Stomach smooth muscle (tissue), 2 donors: Measurements from ENCODE around the gene IFT74.

Source experiments
- H3K27ac ChIP-seq: one replicate; pipeline ENCODE4 v1.7.0; 2013; ENCODE audit warnings: mild to moderate bottlenecking, low read length, inconsistent platforms
- H3K27me3 ChIP-seq, 2 donors: one replicate each; pipeline ENCODE4 v1.7.0; 2013; ENCODE audit warnings: low read length in 2 of 2; ENCODE audit not compliant: insufficient read depth in 2 of 2, control insufficient read depth in 1 of 2
- H3K36me3 ChIP-seq, 2 donors: one replicate each; pipeline ENCODE4 v1.7.0; 2013; ENCODE audit warnings: low read length in 2 of 2; ENCODE audit not compliant: control insufficient read depth in 2 of 2, insufficient read depth in 2 of 2
- H3K4me1 ChIP-seq: one replicate; pipeline ENCODE4 v1.7.0; 2013; ENCODE audit warnings: low read length; ENCODE audit not compliant: control insufficient read depth, insufficient read depth
- H3K4me3 ChIP-seq, 2 donors: one replicate each; pipeline ENCODE4 v1.7.0; 2013; ENCODE audit warnings: low read length in 2 of 2
- H3K9ac ChIP-seq, 2 donors: one replicate each; pipeline ENCODE4 v1.7.0; 2013; ENCODE audit warnings: low read length in 2 of 2, mild to moderate bottlenecking in 1 of 2
- H3K9me3 ChIP-seq, 2 donors: one replicate each; pipeline ENCODE4 v1.7.0; 2013; ENCODE audit warnings: low read length in 2 of 2; ENCODE audit not compliant: control insufficient read depth in 2 of 2
- donor health status: healthy.
- donor health status: Pancreatic carcinoma.

The IFT74 gene

DNA sequence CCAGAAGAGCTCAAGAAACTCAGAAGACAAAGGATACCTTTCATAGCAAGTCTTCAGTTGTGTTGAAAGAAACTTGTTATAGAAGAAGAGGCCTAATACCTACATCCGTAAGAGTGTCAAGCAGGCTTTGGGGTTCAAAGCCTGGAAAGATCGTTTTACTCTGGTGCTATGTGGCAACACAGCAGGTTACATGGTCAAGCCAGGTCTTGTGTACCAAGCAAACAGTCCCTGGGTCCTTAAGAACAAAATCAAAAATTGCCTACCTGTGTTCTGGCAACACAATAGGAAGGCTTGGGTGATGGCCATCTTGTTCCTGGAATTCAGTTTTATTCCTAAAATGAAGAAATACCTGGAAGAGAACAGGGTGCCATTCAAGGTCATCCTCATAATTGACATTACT, 81.3 kb downstream of the IFT74 start:
- Histone ChIP-seq H3K4me3 (no peak overlapping the region), H3K4me1 (no peaks in the 10 kb centered on the region), H3K9me3 (no peaks in the 10 kb centered on the region), H3K36me3 (peaks cover 2 to 9% of the 10 kb centered on the region in 2 donors), H3K27me3 (no peaks in the 10 kb centered on the region), H3K27ac (no peak overlapping the region), H3K9ac (no peak overlapping the region)

DNA sequence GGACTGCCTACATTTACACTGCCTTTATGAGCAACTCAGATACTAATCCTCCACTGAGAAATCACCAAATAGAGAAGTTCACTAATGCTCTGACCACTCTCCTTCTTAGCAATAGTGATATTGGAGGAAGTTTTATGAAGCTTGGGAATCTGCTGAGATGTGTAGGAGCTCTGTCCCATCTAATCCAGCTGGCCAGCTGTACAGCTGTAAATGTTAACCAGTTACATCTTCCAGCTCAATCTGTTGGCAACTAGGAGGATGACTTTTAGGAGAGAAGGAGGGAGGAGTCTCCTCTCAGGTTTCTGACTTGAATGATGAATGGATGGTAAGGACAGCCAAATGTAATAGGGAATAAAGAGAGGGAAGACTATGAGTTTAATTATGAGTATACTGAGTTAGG, 85.5 kb downstream of the IFT74 start:
- peaks cover 5 to 11% of the 10 kb centered on the region in 2 donors for H3K36me3 ChIP-seq
- no peak overlapping the region for H3K27ac ChIP-seq
- no peak overlapping the region for H3K9ac ChIP-seq
- H3K9me3 ChIP-seq = no peaks in the 10 kb centered on the region
- H3K4me1 ChIP-seq = no peaks in the 10 kb centered on the region
- no peaks in the 10 kb centered on the region for H3K27me3 ChIP-seq
- no peak overlapping the region for H3K4me3 ChIP-seq

GRCh38 chr9:27042476-27042875, 86.3 kb downstream of the IFT74 start:
- Histone ChIP-seq H3K9ac (no peak overlapping the region), H3K36me3 (peaks cover 4 to 9% of the 10 kb centered on the region in 2 donors), H3K9me3 (no peaks in the 10 kb centered on the region), H3K4me1 (no peaks in the 10 kb centered on the region), H3K27me3 (no peaks in the 10 kb centered on the region), H3K4me3 (no peak overlapping the region), H3K27ac (no peak overlapping the region)

DNA sequence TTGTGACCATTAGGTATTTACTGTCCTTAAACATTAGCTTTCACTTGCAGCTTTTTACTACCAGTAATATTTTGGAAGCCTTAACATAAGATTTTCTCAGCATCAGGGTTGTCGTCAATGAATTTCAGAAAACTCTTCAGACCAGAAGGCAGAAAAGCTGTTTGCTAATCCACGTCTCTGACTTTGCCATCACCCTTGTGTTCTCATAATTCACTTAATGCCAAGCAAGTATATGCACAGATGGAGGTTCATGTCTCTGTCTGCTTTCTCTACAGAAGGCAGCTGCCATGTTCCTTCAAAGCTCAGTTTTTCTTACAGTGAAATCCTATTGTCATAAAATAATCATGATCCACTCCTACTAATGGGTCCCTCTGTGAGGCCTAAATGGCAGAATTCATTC, 87.0 kb downstream of the IFT74 start:
- peaks cover 3 to 6% of the 10 kb centered on the region in 2 donors for H3K36me3 ChIP-seq
- H3K9ac ChIP-seq = no peak overlapping the region
- no peaks in the 10 kb centered on the region for H3K4me1 ChIP-seq
- H3K27me3 ChIP-seq = no peaks in the 10 kb centered on the region
- no peak overlapping the region for H3K27ac ChIP-seq
- no peak overlapping the region for H3K4me3 ChIP-seq
- H3K9me3 ChIP-seq = no peaks in the 10 kb centered on the region

DNA sequence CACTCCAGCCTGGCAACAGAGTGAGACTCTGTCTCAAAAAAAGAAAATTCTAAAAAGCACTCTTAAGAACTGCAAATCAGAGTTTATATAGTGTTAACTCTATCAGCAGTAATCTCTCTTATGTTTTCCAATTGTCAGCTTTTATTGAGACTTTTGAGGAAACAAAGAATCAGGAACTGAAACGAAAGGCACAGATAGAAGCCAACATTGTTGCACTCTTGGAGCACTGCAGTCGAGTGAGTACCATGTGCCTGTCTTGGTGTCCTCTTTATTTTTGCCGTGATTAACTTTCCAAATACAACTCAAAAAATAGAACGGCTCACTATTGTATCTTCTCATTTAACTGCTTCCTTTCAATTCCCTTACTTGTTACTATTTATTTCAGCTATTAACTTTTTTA, 90.9 kb downstream of the IFT74 start:
- Histone ChIP-seq H3K36me3 (peaks cover 2 to 3% of the 10 kb centered on the region in 2 donors), H3K27ac (no peak overlapping the region), H3K9me3 (no peaks in the 10 kb centered on the region), H3K4me3 (no peak overlapping the region), H3K9ac (no peak overlapping the region), H3K4me1 (no peaks in the 10 kb centered on the region), H3K27me3 (no peaks in the 10 kb centered on the region)

DNA sequence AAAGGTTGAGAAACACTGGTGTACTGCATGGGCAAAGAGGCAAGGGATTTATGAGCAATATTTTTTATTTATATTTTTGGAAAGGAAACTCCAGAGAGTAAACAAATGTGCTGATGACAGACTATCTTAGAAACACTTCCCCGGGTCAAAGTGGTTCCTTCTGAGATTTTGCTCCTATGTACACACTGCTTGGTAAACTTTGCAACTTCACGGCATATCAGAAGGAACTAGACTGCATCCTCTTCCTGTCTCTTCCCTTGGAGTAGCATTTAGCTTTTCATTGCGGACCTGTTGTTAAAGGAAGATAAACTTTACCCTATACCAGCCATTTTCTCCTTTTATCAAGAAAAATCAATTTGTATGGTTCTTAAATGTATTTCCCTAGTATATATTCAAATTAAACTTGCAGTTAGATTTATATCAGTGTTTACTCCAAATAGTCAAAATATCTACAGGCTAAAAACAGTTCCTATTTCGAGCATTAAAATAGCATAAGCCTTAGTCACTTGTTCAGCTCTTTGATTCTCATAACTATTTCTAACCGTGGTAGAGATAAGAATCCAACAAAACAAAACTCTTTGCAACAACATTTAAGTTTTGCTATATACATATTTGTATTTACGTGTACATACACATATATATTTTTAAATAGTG, 97.3 kb downstream of the IFT74 start:
- Histone ChIP-seq H3K9me3 (no peaks in the 10 kb centered on the region), H3K27me3 (no peaks in the 10 kb centered on the region), H3K4me1 (no peaks in the 10 kb centered on the region), H3K27ac (no peak overlapping the region), H3K9ac (no peak overlapping the region), H3K4me3 (no peak overlapping the region), H3K36me3 (peaks cover 0 to 2% of the 10 kb centered on the region in 2 donors)

DNA sequence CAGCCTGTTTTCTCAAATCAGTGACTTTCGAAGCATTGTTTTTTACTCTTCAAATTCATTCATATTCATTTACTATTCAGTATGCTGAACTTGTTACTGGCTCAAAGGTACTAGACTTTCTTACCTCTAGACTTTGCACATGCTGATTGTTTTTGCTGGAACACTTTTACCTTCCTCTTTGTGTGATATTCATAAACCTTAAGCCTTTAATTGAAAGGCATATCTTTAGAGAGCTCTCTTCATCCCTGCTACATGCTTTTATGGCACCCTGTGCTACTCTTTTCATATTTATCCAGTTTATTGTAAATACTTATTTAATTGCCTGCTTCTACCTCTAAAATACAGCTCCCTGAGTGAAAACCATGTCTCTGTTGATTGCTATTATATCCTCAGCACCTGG, 97.9 kb downstream of the IFT74 start:
- Histone ChIP-seq H3K27ac (no peak overlapping the region), H3K9me3 (no peaks in the 10 kb centered on the region)

GRCh38 chr9:27054841-27055240, 98.6 kb downstream of the IFT74 start:
- no peak overlapping the region for H3K27ac ChIP-seq
- peaks cover 0 to 2% of the 10 kb centered on the region in 2 donors for H3K36me3 ChIP-seq
- H3K9me3 ChIP-seq = no peaks in the 10 kb centered on the region
- no peaks in the 10 kb centered on the region for H3K27me3 ChIP-seq
- H3K4me1 ChIP-seq = no peaks in the 10 kb centered on the region
- no peak overlapping the region for H3K4me3 ChIP-seq
- no peak overlapping the region for H3K9ac ChIP-seq

More for the DNA sequence above, 97.9 kb downstream of the IFT74 start:
- Histone ChIP-seq H3K4me3 (no peak overlapping the region), H3K4me1 (no peaks in the 10 kb centered on the region), H3K27me3 (no peaks in the 10 kb centered on the region), H3K36me3 (peaks cover 0 to 2% of the 10 kb centered on the region in 2 donors), H3K9ac (no peak overlapping the region)

- Histone ChIP-seq H3K27ac (no peak overlapping the region), H3K4me3 (no peak overlapping the region), H3K9me3 (no peaks in the 10 kb centered on the region), H3K36me3 (peaks cover 0 to 2% of the 10 kb centered on the region in 2 donors), H3K9ac (no peak overlapping the region), H3K4me1 (no peaks in the 10 kb centered on the region), H3K27me3 (no peaks in the 10 kb centered on the region)
Observed at GRCh38 chr9:27059412-27059811, 103.2 kb downstream of the IFT74 start.

- H3K36me3 ChIP-seq = peaks cover 0 to 2% of the 10 kb centered on the region in 2 donors
- H3K27ac ChIP-seq = no peak overlapping the region
- H3K4me1 ChIP-seq = no peaks in the 10 kb centered on the region
- H3K9ac ChIP-seq = no peak overlapping the region
- no peak overlapping the region for H3K4me3 ChIP-seq
- H3K9me3 ChIP-seq = no peaks in the 10 kb centered on the region
- no peaks in the 10 kb centered on the region for H3K27me3 ChIP-seq
Observed at GRCh38 chr9:27059907-27060306, 103.7 kb downstream of the IFT74 start.

GRCh38 chr9:27065288-27065687, 109.1 kb downstream of the IFT74 start:
- H3K27ac ChIP-seq = no peak overlapping the region
- no peak overlapping the region for H3K4me3 ChIP-seq
- H3K4me1 ChIP-seq = no peaks in the 10 kb centered on the region
- H3K9ac ChIP-seq = no peak overlapping the region
- H3K27me3 ChIP-seq = no peaks in the 10 kb centered on the region
- H3K9me3 ChIP-seq = no peaks in the 10 kb centered on the region
- no peaks in the 10 kb centered on the region for H3K36me3 ChIP-seq
